Measurements from ENCODE around the gene CLSTN1. TPM values are rescaled to one million over a fixed set of nuclear protein-coding genes. Genes with fewer than 3 reads are reported as not detected.
"Not testable (repeated sequence)": the region's sequence is repeated elsewhere in the genome, so short reads cannot be mapped to it uniquely, and the experiment has no call there.

CLSTN1 gene
- total RNA-seq, 1 experiment from 2014 or later: 144 TPM

DNA sequence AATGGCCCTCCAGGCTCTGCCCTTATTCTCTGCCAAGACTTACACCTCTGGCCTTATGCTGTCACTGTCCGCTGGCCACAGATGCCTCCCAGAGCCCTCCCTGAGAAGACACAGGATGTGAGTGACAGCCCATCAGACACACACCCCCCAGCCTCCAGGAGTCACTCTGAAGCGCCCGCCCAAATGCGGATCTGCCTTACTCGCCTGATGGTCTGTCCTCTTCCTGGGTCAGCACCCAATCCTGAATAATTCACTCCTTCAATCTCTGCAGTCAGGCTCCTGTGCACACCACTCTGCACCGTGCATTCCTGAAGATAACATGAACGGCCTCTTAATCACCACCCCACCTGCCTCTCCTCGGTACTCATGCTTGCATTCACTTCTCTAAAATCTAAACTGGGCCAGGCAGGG lies 14.7 kb downstream of the CLSTN1 start:
- in situ Hi-C loops (cut with HindIII; ENCODE audit: low pct_unique_long_range_greater_than_20kb, low sequenced_read_pairs): no loop called here
- peak; percentile 94 for DNase-seq (ENCODE audit: low read depth)

DNA sequence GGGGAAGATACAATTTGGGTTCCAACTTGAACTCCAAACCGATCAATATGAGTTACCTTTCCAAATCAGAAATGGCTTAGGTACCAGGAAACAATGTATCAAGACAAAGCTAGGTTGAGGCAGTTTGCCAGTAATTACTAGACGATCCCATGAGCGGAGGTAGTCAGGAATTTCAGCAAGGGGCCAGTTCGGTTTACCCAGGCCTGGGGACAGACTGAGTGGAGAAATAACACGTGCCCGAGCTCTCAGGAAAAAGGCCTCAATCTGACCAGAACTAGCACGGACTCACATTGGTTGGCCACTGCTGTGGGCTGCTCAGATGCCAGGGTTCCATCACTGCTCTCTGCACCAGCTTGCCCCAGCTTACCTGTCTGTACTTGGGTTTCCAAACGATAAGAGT lies 15.3 kb downstream of the CLSTN1 start:
- in situ Hi-C loops (cut with HindIII; ENCODE audit: low pct_unique_long_range_greater_than_20kb, low sequenced_read_pairs): no loop called here
- no peak for DNase-seq (ENCODE audit: low read depth)

DNA sequence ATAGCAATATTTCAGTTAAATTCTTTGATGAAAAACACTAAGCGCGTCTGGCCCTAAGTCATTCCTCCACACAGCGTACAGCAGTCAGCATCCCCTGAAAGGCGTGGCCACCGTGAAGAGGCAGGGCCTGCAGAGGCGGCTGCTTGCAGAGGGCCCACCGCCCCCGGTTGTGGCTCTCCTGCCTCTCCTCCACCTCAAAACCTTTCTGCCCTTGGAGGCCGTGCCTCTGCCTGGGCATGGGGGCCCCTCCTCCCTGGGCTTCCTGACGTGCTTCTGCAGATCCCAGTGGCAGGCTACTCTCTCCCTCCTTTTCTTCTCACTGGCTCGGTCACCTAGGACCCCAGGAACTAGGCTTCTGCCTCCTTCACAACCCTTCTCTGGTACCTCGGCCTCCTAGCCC lies 16.2 kb downstream of the CLSTN1 start:
- in situ Hi-C loops (cut with HindIII; ENCODE audit: low pct_unique_long_range_greater_than_20kb, low sequenced_read_pairs): no loop called here
- no peak for DNase-seq (ENCODE audit: low read depth)

DNA sequence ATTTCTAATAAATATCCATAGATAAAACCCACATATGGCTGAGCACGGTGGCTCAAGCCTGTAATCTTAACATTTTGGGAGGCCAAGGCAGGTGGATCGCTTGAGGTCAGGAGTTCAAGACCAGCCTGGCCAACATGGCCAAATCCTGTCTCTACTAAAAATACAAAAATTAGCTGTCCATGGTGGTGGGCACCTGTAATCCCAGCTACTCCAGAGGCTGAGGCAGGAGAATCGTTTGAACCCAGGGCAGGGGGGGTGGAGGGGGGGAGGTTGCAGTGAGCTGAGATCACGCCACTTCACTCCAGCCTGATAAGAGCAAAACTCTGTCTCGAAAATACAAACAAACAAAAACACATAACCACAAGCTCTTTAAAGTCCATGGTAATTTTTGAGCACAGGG lies 17.8 kb downstream of the CLSTN1 start:
- DNase-seq (ENCODE audit: low read depth); in situ Hi-C loops (cut with HindIII; ENCODE audit: low pct_unique_long_range_greater_than_20kb, low sequenced_read_pairs): not testable (repeated sequence)

DNA sequence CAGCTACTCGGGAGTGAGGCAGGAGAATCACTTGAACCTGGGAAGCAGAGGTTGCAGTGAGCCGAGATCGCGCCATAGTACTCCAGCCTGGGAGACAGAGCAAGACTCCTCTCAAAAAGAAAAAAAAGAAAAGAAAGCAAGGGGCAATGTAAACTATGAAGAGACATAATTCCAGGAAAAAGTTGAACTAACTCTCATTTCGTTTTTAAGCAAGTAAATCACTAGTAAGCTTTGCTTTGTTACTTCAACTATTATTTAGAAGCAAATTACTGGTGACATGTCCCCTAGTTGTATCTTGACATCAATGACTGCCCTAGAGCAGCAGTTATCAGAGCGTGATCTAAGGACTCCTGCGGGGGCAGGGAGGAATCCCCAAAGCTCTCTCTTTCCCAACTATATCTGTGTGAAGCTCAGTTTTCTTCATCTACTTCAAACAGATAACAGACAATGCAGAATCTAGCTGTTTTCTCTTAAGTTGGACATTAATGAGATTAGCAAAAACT lies 18.7 kb downstream of the CLSTN1 start:
- in situ Hi-C loops (cut with HindIII; ENCODE audit: low pct_unique_long_range_greater_than_20kb, low sequenced_read_pairs): no loop called here
- DNase-seq (ENCODE audit: low read depth): no peak

DNA sequence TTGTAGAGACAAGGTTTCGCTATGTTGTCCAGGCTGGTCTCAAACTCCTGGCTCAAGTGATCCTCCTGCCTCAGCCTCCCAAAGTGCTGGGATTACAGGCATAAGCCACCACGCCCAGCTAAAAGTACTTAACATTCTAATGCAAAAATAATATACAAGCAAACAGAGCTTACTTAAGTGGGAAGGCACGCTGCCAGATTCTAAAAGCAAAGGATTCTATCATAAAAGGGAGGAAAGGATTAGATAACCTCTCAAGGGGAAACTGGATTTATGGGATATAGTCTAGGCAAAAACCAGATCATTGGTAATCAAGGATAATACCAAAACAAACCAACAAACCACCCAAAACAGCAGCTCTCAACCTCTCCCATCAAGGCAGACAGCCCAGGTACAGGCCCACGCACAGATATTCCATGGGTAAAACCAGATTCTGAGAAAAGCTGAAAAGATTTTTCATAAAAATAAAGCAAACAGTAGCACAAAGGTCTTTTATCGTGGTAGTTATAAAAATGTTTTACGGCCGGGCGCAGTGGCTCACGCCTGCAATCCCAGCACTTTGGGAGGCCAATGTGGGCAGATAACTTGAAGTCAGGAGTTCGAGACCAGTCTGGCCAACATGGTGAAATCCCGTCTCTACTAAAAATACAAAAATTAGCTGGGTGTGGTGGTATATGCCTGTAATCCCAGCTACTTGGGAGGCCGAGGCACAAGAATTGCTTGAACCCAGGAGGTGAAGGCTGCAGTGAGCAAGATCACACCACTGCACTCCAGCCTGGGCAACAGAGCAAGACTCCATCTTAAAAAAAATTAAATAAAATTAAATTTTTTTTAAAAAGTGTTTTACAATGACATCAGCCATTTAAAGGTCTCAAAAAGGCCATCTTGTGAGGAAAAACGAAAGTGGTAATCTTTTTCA lies 20.5 kb downstream of the CLSTN1 start:
- in situ Hi-C loops (cut with HindIII; ENCODE audit: low pct_unique_long_range_greater_than_20kb, low sequenced_read_pairs); DNase-seq (ENCODE audit: low read depth): not testable (repeated sequence)

DNA sequence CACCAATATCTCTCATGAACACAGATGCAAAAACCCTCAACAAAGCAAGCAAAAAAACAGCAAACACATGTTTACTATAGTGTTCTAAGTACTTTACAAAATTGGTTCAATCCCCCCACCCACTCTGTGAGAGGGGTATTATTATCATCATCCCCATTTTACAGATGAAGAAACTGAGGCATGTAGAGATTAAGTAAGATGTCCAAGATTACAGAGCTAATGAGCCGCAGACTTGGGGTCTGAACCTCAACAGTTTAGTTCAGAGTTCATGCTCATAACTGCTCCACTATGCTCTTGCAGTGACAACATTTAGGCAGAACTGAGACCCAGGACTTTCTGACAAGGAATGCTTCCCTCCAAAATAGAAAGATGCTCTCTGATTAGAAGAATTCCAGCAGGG lies 21.9 kb downstream of the CLSTN1 start:
- in situ Hi-C loops (cut with HindIII; ENCODE audit: low pct_unique_long_range_greater_than_20kb, low sequenced_read_pairs): no loop called here

DNA sequence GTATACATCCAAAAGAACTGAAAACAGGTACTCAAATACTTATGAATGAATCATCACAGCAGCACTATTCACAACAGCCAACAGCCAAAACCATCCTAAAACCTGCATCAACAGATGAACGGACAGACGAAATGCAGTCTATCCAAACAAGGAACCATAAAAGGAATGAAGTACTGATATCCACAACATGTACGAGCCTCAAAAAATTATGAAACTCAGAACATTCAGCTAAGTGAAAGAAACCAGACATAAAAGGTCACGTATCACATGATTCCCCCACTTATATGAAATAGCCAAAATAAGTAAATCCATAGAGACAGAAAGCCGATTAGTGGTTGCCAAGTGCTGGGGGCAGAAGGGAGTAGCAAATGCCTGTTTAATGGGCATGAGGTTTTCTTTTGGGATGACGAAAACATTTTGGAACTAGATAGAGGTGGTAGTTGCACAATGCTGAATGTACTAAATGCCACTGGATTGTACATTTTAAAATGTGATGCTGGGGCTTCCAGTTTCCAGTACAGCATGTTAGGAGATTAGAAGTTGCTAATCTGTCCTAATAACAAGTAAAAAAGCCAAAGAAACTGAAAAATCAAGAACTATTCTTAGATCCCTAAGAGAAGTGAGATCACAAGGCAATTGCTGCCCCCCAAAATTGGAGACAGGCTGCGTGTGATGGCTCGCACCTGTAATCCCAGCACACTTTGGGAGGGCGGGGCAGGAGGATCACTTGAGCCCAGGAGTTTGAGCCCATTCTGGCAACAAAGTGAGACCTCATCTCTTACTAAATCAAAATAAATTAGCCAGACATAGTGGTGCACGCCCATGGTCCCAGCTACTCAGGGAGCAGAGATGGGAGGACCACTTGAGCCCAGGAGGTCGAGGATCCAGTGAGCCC lies 25.3 kb downstream of the CLSTN1 start:
- in situ Hi-C loops (cut with HindIII; ENCODE audit: low pct_unique_long_range_greater_than_20kb, low sequenced_read_pairs): no loop called here
- DNase-seq (ENCODE audit: low read depth): no peak

More for the DNA sequence above, 21.9 kb downstream of the CLSTN1 start:
- DNase-seq (ENCODE audit: low read depth): no peak

DNA sequence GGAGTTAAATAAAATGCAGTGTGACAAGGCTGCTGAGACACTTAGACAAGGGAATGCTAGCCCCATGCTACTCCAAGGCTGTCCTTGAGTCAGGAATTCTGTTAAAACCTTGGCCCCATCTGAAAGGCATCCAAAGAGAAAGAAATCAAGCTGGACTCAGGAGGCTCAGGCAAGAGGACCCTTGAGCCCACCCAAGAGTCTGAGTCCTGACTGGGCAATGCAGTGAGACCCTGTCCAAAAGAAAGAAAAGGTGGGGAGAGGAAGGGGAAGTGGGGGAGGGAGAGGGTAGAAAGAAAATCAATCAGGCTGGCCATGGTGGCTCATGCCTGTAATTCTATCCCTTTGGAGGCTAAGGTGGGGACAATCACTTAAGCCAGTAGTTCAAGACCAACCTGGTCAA lies 26.7 kb downstream of the CLSTN1 start:
- in situ Hi-C loops (cut with HindIII; ENCODE audit: low pct_unique_long_range_greater_than_20kb, low sequenced_read_pairs): no loop called here
- no peak for DNase-seq (ENCODE audit: low read depth)

DNA sequence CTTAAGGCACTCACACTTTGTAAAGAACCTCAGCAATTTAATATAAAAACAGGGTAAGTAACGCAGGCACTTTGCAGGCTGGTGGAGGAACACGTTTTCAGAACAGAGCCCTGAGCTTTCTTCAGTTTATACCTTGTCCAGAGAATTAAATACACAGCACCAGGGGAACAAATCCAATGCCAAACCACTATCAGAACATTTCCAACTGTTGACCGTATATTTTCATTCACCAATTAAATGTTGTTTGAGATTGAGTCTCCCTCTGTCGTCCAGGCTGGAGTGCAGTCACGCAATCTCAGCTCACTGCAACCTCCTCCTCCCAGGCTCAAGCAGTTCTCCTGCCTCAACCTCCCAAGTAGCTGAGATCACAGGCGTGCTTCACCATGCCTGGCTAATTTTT lies 29.7 kb downstream of the CLSTN1 start:
- in situ Hi-C loops (cut with HindIII; ENCODE audit: low pct_unique_long_range_greater_than_20kb, low sequenced_read_pairs): no loop called here
- DNase-seq (ENCODE audit: low read depth): no peak

DNA sequence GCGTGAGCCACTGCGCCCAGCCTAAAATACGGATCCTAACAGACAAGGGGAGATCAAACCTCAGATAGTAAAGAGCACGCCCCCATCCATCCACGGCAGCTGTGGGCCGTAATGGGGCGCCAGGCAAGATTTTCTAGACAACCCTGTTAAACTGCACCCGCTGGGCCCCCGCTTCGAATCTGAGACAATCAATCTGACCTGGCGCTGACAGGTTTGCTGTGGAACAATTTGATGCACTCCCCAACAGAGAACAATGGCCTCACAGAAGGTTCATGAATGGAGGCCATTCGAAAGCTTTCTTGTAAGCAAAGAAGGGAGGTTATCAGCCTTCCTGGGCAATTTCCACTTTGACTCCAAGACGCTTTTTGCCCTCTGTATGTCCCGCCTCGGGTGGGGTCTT lies 30.5 kb downstream of the CLSTN1 start:
- no peak for DNase-seq (ENCODE audit: low read depth)
- in situ Hi-C loops (cut with HindIII; ENCODE audit: low pct_unique_long_range_greater_than_20kb, low sequenced_read_pairs): no loop called here

DNA sequence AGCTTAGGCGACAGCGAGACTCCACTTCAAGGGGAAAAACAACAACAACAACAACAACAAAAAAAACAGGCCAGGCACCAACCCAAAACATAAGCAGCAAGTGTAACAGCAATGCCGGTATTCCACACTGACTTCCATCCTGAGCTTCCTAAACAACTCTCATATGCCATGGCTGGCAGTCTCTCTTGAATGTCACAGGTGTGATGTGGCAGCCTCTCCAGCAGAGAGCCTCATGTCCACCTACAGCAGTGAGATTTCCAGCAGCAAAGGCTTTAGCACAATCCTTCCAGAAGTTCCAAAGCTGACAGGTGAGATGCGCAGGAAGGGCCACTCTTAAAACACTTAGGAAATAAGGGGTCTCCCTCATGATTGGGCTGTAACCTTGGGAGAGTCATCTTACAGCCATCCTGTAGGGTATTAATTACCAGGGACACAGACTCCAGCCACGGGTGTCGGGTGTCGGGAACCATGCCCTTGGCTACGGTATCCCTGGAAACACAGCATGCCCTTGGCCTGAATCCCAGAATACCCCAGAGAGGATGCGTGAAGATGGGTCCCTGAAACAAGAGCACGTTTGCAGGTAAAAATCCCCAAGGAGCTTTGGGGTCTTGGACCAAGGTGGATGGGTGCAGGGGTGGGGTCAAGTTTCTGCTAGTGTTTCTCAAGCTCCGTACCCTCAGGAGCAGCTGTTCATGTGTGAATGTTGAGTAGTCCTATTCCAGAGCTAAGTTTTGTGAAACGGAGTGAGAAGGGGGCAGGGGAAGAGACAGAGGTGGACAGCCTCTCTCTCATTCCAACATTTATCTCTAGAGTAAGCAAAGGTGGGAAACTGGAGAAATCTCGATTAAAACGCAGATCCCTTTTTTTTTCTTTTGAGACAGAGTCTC lies 31.4 kb downstream of the CLSTN1 start:
- peak; percentile 64 for DNase-seq (ENCODE audit: low read depth)
- in situ Hi-C loops (cut with HindIII; ENCODE audit: low pct_unique_long_range_greater_than_20kb, low sequenced_read_pairs): no loop called here

DNA sequence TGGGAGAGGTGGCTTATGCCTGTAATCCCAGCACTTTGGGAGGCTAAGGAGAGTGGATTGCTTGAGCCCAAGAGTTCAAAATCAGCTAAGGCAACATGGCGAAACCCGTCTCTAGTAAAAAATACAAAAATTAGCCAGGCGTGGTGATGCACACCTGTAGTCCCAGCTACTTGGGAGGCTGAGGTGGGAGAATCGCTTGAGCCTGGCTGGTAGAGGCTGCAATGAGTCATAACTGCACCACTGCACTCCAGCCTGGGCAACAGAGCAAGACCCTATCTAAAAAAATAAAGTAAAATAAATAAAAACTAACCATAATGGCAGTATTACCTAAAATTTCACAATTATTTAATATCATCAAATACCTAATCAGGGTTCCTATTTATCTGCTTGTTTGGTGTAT lies 34.1 kb downstream of the CLSTN1 start:
- DNase-seq (ENCODE audit: low read depth); in situ Hi-C loops (cut with HindIII; ENCODE audit: low pct_unique_long_range_greater_than_20kb, low sequenced_read_pairs): not testable (repeated sequence)

DNA sequence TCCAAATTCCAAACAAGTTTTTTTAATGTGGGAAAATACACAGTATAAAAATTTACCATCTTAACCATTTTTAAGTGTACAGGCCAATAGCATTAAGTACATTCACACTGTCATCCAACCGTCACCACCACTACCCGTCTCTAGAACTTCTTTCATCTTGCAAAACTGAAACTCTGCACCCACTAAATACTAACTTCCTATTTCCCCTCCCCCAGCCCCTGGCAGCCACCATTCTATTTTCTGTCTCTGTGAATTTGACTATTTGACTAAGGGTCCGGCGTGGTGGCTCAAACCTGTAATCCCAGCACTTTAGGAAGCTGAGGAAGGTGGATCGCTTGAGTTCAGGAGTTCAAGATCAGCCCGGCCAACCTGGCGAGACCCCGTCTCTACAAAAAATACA lies 36.1 kb downstream of the CLSTN1 start:
- in situ Hi-C loops (cut with HindIII; ENCODE audit: low pct_unique_long_range_greater_than_20kb, low sequenced_read_pairs): no loop called here
- DNase-seq (ENCODE audit: low read depth): no peak

DNA sequence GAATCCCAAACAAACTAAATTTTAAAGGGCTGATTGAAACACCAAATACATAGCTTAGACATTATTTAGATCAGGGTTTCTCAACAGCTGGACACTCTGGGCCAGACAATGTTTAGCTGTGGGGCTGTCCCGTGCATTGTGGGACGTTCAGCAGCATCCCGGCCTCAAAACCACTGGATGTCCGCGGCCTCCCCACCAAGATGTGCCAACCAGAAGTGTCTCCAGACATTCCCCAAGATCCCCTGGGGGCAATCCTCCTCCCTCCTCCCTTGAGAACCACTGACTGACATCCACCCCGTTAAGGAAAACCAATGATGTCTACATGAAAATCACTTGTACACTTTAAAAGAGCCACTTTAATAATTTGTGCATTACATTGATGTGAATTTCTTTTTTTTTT lies 38.4 kb downstream of the CLSTN1 start:
- in situ Hi-C loops (cut with HindIII; ENCODE audit: low pct_unique_long_range_greater_than_20kb, low sequenced_read_pairs): no loop called here
- DNase-seq (ENCODE audit: low read depth): no peak

DNA sequence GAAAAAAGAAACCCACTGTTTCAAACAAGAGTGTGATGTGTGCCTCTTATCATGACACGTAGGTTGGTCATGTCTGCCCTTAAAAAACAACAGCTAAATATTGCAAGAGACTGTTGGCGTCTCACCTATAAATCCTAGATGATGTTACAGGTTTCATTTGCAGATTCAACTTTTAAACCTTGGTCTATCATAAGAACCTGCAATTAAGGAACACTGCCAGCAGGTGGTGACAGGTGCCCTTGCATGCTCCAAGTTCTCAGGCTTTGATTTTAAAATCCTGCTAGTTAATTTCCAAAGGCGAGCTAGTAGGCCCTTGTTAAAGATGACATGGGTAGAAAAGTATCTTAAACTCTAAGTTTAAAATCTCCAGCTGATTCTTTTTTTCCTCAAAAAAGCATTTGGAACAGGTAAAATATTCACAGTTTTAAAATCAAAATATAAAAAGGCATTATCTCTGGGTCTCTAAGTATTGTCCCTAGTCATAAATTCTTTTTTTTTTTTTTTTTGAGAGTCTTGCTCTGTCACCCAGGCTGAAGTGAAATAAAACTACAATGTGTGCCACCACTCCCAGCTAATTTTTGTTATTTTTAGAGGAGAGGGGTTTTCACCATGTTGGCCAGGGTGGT lies 39.1 kb downstream of the CLSTN1 start:
- in situ Hi-C loops (cut with HindIII; ENCODE audit: low pct_unique_long_range_greater_than_20kb, low sequenced_read_pairs): no loop called here

DNA sequence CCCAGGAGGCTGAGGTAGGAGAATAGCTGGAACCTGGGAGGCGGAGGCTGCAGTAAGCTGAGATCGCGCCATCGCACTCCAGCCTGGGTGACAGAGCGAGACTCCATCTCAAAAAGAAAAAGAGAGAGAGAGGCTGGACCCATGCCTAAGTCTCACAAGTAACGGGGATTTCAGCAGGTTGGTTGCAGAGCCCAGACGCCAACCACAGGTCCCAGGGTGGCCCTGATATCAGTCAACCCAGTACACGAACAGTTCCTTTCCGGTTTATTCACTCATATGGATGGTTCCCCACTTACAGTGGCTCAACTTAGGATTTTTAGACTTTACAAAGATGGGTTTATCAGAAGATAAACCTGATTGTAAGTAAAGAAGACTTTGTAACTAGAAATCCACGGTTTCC lies 40.9 kb downstream of the CLSTN1 start:
- no peak for DNase-seq (ENCODE audit: low read depth)
- in situ Hi-C loops (cut with HindIII; ENCODE audit: low pct_unique_long_range_greater_than_20kb, low sequenced_read_pairs): no loop called here

More for the DNA sequence above, 39.1 kb downstream of the CLSTN1 start:
- peak; percentile 38 for DNase-seq (ENCODE audit: low read depth)

Data from Caki2 (cell line).